Activated T-helper 17 cell treated with anti-CD3 and anti-CD28 coated beads, Interleukin-2, amount 50 U/mL, for 72 hours (primary cell): Measurements from ENCODE around the gene SHMT2. TPM values are rescaled to one million over a fixed set of nuclear protein-coding genes. Genes with fewer than 3 reads are reported as not detected.
A peak's percentile ranks its signal among the peaks of the same experiment; 100 is the strongest.

Experiments
- ATAC-seq: fragments of 150-1000 bp; cut with Tn5 transposase; replicated peaks from 2 replicates; pipeline ENCODE4 v1.10.0; 2021; ENCODE audit warnings: mild to moderate bottlenecking, moderate library complexity
- H3K27ac Mint-ChIP-seq: one replicate; pipeline ENCODE4 v1.8.0; 2022; ENCODE audit warnings: mixed read lengths
- H3K27me3 Mint-ChIP-seq: one replicate; pipeline ENCODE4 v1.8.0; 2022; ENCODE audit warnings: mixed read lengths
- H3K36me3 Mint-ChIP-seq: one replicate; pipeline ENCODE4 v1.8.0; 2022; ENCODE audit warnings: low read depth, mild to moderate bottlenecking, mixed read lengths
- H3K4me1 Mint-ChIP-seq: one replicate; pipeline ENCODE4 v1.8.0; 2022; ENCODE audit warnings: mixed read lengths
- H3K4me3 Mint-ChIP-seq: one replicate; pipeline ENCODE4 v1.8.0; 2022; ENCODE audit warnings: mild to moderate bottlenecking, mixed read lengths
- H3K9me3 Mint-ChIP-seq: one replicate; pipeline ENCODE4 v1.8.0; 2022; ENCODE audit warnings: mixed read lengths
- total RNA-seq, 2 donors: library from RNA; stranded (reverse); gene quantifications; one replicate each; pipeline ENCODE4 v1.2.3, GENCODE V29; 2022

Gene SHMT2
- total RNA-seq, 2 donors from 2014 or later = 232 to 320 TPM

- ATAC-seq = no peak
- no peaks in the 10 kb centered on the region for H3K9me3 Mint-ChIP-seq
- peaks cover 3% of the 10 kb centered on the region for H3K36me3 Mint-ChIP-seq
- no peak overlapping the region for H3K27ac Mint-ChIP-seq
- H3K4me1 Mint-ChIP-seq = peaks cover 17% of the 10 kb centered on the region
- peak overlapping the region; percentile 38 for H3K4me3 Mint-ChIP-seq
- peaks cover 57% of the 10 kb centered on the region for H3K27me3 Mint-ChIP-seq
Observed at GRCh38 chr12:57224278-57224972, 5.1 kb upstream of the SHMT2 start.

GRCh38 chr12:57224973-57225679 lies 4.4 kb upstream of the SHMT2 start:
- peak overlapping the region; percentile 38 for H3K4me3 Mint-ChIP-seq
- H3K27me3 Mint-ChIP-seq = peaks cover 51% of the 10 kb centered on the region
- peaks cover 23% of the 10 kb centered on the region for H3K4me1 Mint-ChIP-seq
- H3K9me3 Mint-ChIP-seq = no peaks in the 10 kb centered on the region
- ATAC-seq = peak; percentile 71
- H3K36me3 Mint-ChIP-seq = peaks cover 10% of the 10 kb centered on the region
- H3K27ac Mint-ChIP-seq = no peak overlapping the region

- no peak for ATAC-seq
- Mint-ChIP-seq H3K4me3 (peak overlapping the region; percentile 38), H3K27me3 (peaks cover 47% of the 10 kb centered on the region), H3K4me1 (peaks cover 27% of the 10 kb centered on the region), H3K36me3 (peaks cover 16% of the 10 kb centered on the region), H3K9me3 (no peaks in the 10 kb centered on the region), H3K27ac (no peak overlapping the region)
Observed at GRCh38 chr12:57225680-57226210, 3.8 kb upstream of the SHMT2 start.

- no peaks in the 10 kb centered on the region for H3K9me3 Mint-ChIP-seq
- no peak for ATAC-seq
- H3K4me1 Mint-ChIP-seq = peaks cover 24% of the 10 kb centered on the region
- H3K27ac Mint-ChIP-seq = no peak overlapping the region
- H3K27me3 Mint-ChIP-seq = peaks cover 40% of the 10 kb centered on the region
- peaks cover 26% of the 10 kb centered on the region for H3K36me3 Mint-ChIP-seq
- peak overlapping the region; percentile 38 for H3K4me3 Mint-ChIP-seq
Observed at GRCh38 chr12:57226588-57227314, 2.8 kb upstream of the SHMT2 start.

GRCh38 chr12:57227315-57228115 lies 2.0 kb upstream of the SHMT2 start:
- no peak for ATAC-seq
- peaks cover 24% of the 10 kb centered on the region for H3K4me1 Mint-ChIP-seq

GRCh38 chr12:57229046-57229633 lies 371 bp upstream of the SHMT2 start:
- peak; percentile 56 for ATAC-seq
- no peaks in the 10 kb centered on the region for H3K9me3 Mint-ChIP-seq
- peaks cover 17% of the 10 kb centered on the region for H3K27me3 Mint-ChIP-seq
- H3K36me3 Mint-ChIP-seq = peaks cover 50% of the 10 kb centered on the region
- H3K27ac Mint-ChIP-seq = peak overlapping the region; percentile 100
- peaks cover 25% of the 10 kb centered on the region for H3K4me1 Mint-ChIP-seq
- H3K4me3 Mint-ChIP-seq = peak overlapping the region; percentile 100

More at GRCh38 chr12:57227315-57228115, 2.0 kb upstream of the SHMT2 start:
- no peak overlapping the region for H3K4me3 Mint-ChIP-seq
- no peaks in the 10 kb centered on the region for H3K9me3 Mint-ChIP-seq
- H3K27ac Mint-ChIP-seq = no peak overlapping the region
- peaks cover 34% of the 10 kb centered on the region for H3K36me3 Mint-ChIP-seq
- H3K27me3 Mint-ChIP-seq = peaks cover 32% of the 10 kb centered on the region

GRCh38 chr12:57230381-57231155 lies 1.1 kb downstream of the SHMT2 start:
- Mint-ChIP-seq H3K4me3 (peak overlapping the region; percentile 100), H3K27me3 (peaks cover 15% of the 10 kb centered on the region), H3K36me3 (peaks cover 58% of the 10 kb centered on the region), H3K4me1 (peaks cover 30% of the 10 kb centered on the region), H3K27ac (peak overlapping the region; percentile 100), H3K9me3 (no peaks in the 10 kb centered on the region)
- no peak for ATAC-seq

- H3K9me3 Mint-ChIP-seq = no peaks in the 10 kb centered on the region
- peak overlapping the region; percentile 100 for H3K4me3 Mint-ChIP-seq
- ATAC-seq = no peak
- peaks cover 27% of the 10 kb centered on the region for H3K4me1 Mint-ChIP-seq
- peak overlapping the region; percentile 100 for H3K27ac Mint-ChIP-seq
- H3K27me3 Mint-ChIP-seq = peaks cover 6% of the 10 kb centered on the region
- H3K36me3 Mint-ChIP-seq = peaks cover 64% of the 10 kb centered on the region
Observed at GRCh38 chr12:57231276-57232021, 1.9 kb downstream of the SHMT2 start.

GRCh38 chr12:57232156-57232756 lies 2.7 kb downstream of the SHMT2 start:
- Mint-ChIP-seq H3K4me3 (no peak overlapping the region), H3K27ac (no peak overlapping the region), H3K27me3 (peaks cover 9% of the 10 kb centered on the region), H3K9me3 (no peaks in the 10 kb centered on the region), H3K4me1 (peaks cover 28% of the 10 kb centered on the region), H3K36me3 (peaks cover 67% of the 10 kb centered on the region)
- ATAC-seq = no peak

GRCh38 chr12:57233357-57234232 lies 4.1 kb downstream of the SHMT2 start:
- H3K27ac Mint-ChIP-seq = peak overlapping the region; percentile 38
- no peak overlapping the region for H3K4me3 Mint-ChIP-seq
- no peaks in the 10 kb centered on the region for H3K9me3 Mint-ChIP-seq
- ATAC-seq = no peak
- H3K36me3 Mint-ChIP-seq = peaks cover 73% of the 10 kb centered on the region
- peaks cover 13% of the 10 kb centered on the region for H3K27me3 Mint-ChIP-seq
- peaks cover 35% of the 10 kb centered on the region for H3K4me1 Mint-ChIP-seq

- Mint-ChIP-seq H3K9me3 (no peaks in the 10 kb centered on the region), H3K36me3 (peaks cover 76% of the 10 kb centered on the region), H3K4me1 (peaks cover 34% of the 10 kb centered on the region), H3K4me3 (no peak overlapping the region), H3K27ac (peak overlapping the region; percentile 38), H3K27me3 (peaks cover 17% of the 10 kb centered on the region)
- no peak for ATAC-seq
Observed at GRCh38 chr12:57234233-57234570, 4.7 kb downstream of the SHMT2 start.
